ENCODE data around the gene EXOC3L2.

EXOC3L2 gene

DNA sequence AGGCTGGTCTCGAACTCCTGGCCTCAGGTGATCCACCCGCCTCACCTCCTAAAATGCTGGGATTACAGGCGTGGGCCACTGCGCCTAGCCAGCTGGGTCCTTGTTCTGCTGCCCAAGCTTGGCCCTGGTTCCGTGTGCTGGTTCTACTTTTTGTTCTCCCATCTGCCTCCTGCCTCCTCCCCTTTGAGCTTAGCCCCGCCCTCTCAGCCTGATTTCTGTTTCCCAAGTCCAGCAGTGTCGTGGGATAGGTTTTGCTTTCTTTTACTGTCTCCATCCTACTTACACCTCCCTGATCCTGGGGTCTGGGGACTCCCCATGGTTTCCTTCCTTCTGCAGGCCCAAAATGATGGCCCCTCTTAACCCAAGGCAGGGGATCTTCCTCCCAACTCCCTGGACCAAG lies 64.3 kb downstream of the EXOC3L2 start:
- no peak for DNase-seq (ENCODE audit: low read depth in 1 of 2, low spot score in 1 of 2)

DNA sequence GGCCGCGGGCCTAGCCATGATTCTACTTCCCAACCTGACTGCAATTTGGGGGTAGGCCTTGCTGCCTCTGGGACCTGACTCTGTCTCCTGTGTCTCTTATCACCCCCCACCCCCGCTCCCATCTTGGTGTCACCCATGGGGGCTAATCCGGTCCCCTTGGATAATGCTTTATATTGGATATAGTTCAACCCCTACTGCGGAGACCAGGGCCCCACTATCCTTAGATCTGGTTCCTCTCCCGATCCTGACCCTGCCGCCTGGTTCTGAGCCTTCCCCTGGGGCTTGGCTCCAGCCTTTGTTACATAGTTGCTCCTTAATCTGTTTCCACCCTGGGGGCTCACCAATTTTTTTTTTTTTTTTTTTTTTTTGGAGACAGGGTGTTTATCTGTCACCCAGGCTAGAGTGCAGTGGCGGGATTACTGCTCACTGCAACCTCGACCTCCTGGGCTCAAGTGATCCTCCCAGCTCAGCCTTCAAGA lies 65.3 kb downstream of the EXOC3L2 start:
- DNase-seq (ENCODE audit: low read depth in 1 of 2, low spot score in 1 of 2), result no peak

DNA sequence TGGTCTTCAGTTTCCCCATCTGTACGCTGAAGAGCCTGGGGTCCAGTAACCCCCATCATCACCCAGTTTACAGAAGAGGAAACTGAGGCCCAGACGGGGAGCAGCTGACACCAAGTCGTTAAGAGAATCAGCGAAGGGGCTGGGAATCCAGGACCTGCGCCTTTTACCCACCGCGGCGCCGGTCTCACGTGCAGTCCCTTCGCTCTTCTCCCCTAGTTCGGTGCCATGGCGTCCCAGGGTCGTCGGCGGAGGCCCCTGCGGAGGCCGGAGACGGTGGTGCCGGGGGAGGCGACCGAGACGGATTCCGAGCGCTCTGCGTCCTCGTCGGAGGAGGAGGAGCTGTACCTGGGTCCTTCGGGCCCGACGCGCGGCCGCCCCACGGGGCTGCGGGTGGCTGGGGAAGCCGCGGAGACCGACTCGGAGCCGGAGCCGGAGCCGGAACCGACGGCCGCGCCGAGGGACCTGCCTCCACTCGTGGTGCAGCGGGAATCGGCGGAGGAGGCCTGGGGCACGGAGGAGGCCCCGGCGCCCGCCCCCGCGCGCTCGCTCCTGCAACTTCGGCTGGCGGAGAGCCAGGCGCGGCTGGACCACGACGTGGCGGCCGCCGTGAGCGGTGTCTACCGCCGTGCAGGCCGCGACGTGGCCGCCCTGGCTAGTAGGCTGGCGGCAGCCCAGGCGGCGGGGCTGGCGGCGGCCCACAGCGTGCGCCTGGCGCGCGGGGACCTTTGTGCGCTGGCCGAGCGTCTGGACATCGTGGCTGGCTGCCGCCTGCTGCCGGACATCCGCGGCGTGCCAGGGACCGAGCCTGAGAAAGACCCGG lies 65.9 kb downstream of the EXOC3L2 start:
- peak in 1 of 2 donors; percentile 18 for DNase-seq (ENCODE audit: low read depth in 1 of 2, low spot score in 1 of 2)

DNA sequence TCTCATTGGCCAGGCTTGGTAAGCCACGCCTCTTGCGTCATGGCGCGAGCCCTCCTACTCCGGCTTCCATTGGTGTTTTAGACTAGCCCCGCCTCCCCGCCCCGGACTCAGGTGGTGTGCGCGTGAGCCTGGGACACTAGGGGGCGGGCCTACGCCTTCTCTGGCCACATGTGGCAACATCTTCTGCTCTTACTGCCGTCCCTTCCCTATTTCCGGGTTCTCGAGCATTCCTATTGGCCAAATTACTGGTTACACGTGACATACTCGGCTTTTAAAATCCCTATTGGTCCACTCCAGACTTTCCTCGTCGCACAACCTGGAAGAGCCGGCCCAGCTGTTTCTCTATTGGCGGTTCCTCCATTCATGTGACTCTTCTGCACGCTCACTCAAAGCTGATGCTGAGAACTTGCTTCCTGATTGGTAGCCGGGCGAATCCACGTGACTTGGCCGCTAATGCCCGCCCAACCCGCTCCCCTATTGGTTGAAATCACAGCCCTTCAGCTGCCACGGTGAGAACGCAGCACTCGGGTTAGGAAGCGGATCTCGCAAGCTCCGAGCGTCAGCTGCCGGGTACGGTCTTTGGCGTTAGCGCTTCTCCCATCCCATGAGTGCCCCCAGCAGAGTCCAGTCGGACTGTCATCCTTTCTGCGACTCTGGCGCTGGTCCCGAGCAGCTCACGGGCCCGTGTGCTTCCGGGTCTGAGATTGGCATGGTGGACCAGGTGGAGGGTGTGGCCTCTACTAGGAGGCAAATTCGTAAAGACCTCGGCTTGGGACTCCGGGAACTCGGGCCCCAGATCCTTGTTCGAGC lies 66.7 kb downstream of the EXOC3L2 start, which contains the start of gene BLOC1S3:
TSS of gene BLOC1S3 (plus strand) at position 523 of the 810 bp plus-strand sequence. CDS start 513 bp downstream, outside the sequence.
- peak; percentile 99 to 100 for DNase-seq (ENCODE audit: low read depth in 1 of 2, low spot score in 1 of 2)

DNA sequence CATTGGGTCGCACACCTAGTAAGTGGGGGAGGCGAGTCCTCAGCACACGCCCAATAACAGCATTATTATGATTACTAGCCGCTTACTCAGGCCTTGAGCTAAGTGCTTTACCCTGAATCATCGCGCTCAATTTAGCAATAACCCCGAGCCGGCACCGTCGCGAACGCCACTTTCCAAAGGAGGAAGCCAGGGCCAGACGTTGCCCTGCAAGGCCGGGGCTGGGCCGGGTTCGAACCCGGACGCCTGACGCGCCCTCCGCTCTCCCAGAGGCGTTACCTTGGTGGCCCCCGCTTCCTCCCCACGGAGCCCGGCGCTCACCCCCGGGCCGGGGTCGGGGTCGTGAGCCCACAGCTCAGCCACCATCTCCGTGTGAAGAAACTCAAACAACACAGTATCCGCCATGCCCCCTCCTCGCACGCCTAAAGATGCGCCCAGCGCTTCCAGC lies 67.4 kb downstream of the EXOC3L2 start, which contains the start of gene TRAPPC6A:
TSS of gene TRAPPC6A (minus strand) at position 421 of the 445 bp plus-strand sequence. CDS start at position 402, 19 bp downstream.
- no peak for DNase-seq (ENCODE audit: low read depth in 1 of 2, low spot score in 1 of 2)

DNA sequence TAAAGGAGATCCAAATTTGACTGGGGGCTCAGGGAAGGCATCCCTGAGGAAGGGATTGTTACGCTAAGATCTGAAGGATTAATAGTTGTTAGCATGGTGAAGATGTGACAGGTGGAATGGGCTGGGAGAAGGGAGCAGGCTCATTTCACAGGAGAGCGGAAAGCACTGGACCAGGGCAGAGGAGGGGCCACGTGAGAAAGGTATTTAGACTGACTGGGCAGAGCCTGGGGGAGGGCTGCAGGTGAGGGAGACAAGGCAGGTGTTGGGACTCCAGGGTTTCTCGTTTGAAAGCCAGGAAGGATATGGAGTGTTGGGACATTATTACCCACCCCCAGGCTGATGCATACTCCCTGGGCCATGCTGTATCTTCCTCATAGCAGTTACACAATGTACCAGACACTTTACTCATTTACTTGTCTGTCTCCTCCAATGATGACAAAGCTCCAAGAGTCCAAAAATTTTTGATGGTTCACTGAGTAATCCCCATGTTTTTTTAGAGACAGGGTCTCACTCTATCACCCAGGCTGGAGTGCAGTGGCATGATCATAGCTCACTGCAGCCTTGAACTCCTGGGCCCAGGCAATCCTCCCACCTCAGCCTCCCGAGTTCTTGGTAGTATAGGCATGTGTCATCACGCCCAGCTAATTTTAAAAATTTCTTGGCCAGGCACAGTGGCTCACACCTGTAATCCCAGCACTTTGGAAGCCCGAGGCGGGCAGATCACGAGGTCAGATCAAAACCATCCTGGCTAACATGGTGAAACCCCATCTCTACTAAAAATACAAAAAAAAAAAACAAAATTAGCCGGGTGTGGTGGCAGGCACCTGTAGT lies 69.5 kb downstream of the EXOC3L2 start:
- no peak for DNase-seq (ENCODE audit: low read depth in 1 of 2, low spot score in 1 of 2)

DNA sequence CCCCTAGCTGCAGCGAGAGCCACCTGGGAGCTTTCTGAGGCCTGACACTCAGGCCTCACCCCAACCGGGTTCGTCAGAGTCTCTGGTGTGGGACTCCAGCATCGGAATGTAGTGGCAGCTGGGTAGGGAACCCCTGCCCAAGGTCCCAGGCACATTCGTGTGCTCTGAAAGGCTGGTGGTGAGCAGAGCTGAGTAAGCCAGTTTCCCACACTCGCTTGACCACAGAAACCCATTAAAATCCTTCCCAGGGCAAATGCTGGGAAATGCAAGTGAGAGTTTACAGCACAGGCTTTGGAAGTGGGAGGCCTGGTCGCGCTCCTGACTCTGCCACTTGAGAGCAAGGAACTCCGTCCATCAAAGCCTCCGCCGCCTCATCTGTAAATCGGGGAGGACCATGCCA lies 71.4 kb downstream of the EXOC3L2 start:
- no peak for DNase-seq (ENCODE audit: low read depth in 1 of 2, low spot score in 1 of 2)

DNA sequence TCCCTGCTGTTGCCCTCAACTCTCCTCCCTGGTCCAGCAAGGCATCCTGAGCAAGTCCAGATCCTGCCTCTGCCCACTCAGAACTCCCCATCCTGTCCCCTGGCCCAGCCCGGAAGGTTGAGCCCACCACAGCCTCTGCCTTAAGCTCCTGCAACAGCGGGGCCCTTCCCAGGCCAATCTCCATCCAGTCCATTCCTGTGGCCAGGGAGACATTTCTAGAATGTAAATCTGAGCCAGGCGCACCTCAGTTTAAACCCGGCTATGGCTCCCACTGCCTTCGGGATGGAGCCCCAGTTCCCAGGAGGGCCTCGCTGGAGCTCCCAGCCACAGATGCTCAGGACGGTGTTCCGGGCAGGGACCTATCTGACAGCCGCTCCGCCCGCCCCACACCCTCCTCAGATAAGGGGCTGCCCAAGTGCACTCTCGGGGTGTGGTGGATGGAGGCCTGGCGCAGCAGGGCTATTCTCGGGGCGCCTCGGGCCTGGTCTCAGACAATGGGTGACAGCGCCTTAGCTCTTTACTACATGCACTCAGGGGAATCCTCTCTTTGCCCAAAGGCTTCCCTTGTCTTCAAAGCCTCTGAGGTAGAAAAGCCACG lies 72.5 kb downstream of the EXOC3L2 start:
- no peak for DNase-seq (ENCODE audit: low read depth in 1 of 2, low spot score in 1 of 2)

DNA sequence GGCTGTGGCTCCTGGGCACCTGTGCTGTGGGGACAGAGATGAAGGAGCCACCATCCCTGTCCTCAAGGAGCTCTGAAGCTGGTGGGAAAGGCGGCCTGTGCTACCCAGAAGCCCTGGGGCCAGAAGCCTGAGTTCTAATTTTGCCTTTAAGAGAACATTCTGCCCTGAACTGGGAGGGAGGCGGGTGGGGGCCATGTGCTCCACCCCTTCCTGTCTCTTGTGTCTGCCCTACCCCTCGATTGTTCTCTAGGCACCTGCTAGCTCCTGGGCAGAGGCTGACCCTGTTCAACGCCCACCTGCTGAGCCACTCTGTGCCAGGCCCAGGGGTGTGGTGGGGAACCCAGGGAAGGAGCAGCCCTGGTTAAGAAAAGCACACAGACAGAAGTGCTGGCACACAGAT lies 73.0 kb downstream of the EXOC3L2 start:
- DNase-seq (ENCODE audit: low read depth in 1 of 2, low spot score in 1 of 2), result no peak

DNA sequence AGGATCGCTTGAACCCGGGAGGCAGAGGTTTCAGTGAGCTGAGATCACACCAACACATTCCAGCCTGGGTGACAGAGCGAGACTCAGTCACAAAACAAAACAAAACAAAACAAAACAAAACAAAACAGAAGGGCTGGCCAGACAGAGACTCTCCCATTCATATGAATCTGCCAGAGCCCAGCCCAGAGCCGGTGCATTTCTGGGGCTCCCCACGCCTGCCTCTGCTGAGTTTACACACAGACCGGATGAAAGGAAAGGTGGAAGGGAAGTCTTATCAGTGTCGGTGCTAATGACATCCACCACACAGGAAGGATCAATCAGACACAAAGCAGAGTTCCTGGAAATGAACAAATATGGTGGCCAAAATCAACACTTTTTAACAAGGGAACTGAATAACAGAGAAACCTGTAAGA lies 74.0 kb downstream of the EXOC3L2 start:
- DNase-seq (ENCODE audit: low read depth in 1 of 2, low spot score in 1 of 2), result no peak

DNA sequence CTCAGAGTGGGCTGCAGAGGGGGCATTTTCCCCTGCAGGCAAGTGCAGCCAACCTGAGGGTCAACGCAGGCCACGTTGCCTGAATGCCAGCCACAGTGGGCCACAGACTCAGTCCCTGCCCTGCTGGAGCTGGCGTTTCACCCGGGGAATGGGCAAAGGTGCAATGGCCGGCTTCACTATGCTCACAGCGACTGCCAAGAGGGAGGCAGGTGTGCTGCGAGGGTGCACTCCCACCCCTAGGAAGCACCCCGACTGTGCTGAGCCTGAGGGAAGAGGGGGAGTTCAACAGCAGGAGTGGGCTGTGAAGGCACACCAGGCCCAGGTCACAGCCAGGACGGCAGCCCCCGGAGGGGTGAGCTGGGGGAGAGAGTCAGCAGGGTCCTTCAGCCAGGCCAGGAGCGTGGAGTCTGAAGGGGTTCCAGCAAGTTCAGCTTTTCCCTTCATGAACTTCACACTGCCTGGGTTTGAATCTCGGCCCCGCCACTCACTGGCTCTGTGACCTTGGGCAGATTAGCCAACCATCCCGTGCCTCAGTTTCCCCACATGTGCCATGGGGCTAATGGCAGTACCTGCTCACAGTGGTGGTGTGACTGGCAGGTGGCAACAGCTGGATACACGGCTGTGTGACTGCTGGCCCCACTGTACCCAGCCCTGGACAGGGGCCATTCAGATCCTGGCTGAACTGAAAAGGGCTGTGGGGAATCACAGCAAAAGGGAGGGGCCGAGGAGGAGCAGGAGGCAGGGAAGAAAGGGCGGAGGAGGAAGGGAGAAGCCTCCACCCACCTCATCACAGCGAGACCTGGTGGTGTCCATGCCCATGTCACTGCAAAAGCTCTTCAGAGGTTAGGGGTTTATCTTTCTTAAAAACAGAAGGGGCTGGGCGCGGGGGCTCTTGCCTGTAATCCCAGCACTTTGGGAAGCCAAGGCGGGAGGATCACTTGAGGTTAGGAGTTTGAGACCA lies 74.8 kb downstream of the EXOC3L2 start:
- no peak for DNase-seq (ENCODE audit: low read depth in 1 of 2, low spot score in 1 of 2)

DNA sequence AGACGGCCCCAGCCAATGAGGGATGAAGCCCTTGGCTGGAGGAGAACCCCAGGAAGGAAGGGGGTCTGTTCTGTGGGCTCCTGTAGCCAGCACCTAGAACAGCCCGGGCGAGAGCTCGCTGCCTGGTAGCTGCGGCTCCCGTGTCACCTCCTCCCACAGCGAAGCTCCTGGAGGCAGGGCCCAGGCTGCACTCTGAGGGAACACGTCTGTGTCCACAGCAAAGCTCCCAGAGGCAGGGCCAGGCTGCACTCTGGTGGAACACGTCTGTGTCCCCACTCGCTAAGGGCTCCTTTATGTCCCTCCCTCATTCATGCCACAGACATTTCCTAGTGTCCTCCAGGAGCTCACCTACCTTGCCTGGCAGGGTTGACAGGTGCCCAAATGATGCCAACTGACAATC lies 75.6 kb downstream of the EXOC3L2 start:
- DNase-seq (ENCODE audit: low read depth in 1 of 2, low spot score in 1 of 2), result no peak

DNA sequence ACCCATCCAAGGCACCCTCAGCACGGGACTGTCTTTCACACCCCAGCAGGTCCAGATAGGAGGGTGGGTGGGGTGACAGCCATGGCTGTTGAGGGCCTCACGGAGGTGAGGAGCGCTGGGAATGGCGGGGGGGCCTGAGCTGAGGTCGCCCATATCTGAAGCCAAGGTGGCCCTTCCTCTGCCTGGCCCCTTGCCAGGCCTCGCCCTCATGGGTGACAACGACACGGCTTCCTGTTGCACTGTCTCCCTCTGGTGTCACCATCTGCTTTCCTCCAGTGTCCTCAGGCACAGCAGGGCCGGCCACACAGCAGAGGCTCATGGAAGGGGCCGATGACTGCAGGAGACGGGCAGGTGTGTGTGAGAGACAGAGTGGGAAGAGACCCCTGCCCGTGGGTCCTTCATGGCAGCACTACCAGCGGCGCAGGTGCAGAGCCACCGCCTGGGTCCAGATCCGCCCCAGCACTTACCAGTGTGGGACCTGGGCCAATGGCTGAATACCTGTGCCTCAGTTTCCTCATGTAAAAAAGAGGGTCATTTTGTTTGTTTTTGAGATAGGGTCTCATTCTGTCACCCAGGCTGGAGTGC lies 76.3 kb downstream of the EXOC3L2 start:
- no peak for DNase-seq (ENCODE audit: low read depth in 1 of 2, low spot score in 1 of 2)

DNA sequence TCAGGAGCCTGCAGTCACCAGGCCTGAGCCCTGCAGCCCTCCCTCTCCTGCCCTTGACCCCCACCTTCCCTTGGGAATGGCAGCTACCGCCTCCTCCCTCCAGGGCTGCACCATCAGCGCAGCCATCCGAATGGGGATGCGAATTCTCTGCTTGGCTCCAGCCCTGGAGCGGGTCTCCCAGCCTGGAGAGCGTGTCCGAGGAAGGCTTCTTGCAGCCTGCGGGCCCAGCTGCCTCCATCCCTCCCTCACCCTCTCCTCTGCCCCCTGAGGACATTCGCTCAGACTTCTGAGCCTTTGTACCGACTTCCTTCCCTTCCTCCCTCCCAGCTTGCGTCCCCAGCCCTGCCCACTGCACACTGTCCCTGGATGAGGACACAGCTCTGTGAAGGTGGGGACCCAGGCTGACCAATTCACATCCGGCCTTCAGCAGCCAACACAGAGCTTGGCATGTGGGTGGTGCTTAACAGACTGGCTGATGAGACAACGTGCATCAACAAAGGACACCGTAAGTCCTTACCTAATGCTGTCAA lies 78.4 kb downstream of the EXOC3L2 start:
- no peak for DNase-seq (ENCODE audit: low read depth in 1 of 2, low spot score in 1 of 2)

DNA sequence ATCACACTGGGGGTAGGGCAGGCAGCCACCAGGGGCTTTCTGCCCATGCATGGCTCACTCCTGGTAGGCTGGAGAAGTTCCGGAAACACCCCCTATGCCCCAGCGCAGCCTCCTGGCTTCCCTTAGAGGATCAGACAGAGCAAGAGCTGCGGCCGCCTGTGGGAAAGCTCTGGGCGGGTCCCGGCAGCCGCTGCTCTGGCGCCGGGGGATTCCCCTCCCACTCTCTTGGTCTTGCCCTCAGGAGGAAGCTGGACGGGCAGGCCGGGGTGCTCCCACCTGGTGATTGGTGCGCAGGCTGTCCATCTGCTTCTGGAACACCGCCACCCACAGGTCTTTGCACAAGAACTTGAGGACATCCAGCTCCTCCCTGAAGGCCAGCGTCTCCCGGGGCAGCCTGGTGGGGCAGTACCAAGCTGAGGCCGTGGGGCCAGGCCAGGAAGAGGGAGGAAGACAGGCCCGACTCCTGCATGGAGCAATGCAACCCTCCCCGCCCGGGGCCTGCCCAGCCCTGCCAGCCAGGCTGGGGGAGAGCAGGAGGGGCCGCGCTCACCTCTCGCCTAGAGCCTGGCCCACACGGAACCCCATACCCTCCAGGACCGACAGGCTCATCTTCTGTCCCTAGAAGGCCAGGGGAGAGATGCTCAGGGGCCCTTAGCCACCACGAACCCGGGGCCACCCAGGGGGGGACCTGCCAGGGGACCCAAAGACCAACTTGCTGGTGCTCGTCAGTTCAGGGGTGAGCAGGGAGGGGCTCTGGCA lies 80.5 kb downstream of the EXOC3L2 start:
- DNase-seq (ENCODE audit: low read depth in 1 of 2, low spot score in 1 of 2), result peak; percentile 25 to 42

DNA sequence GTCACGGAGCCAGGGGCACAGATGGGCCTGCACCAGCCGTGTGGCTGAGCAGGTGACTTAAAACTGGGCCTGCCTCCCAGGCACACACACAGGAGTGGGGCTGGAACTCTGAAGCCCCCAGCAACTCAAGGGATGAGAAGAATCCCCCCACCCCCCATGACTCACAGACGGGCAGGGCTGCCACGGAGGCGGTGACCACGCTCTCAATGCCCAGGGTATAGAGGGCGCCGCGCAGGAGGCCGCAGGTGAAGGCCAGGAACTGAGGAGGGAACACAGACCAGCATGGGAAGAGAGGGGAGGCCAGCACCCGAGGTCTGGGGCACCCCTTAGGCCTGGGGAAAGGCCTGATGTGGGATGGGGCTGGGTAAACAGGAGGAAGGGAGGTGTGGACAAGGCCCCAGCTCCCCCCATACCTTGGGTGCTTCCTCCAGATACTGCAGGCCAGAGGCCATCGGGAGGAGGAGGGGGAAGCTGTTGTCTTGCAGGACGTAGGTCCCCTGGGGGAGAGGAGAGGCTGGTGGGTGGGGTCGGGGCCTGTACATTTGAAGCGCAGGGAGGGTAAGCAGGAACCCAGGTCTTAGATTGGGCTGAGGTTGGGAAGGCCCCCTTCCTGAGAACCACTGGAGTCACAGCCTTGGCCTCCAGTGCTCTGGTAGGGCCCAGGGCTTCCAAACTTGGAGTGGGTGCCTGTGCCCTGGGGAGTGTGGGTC lies 81.3 kb downstream of the EXOC3L2 start:
- DNase-seq (ENCODE audit: low read depth in 1 of 2, low spot score in 1 of 2), result no peak

DNA sequence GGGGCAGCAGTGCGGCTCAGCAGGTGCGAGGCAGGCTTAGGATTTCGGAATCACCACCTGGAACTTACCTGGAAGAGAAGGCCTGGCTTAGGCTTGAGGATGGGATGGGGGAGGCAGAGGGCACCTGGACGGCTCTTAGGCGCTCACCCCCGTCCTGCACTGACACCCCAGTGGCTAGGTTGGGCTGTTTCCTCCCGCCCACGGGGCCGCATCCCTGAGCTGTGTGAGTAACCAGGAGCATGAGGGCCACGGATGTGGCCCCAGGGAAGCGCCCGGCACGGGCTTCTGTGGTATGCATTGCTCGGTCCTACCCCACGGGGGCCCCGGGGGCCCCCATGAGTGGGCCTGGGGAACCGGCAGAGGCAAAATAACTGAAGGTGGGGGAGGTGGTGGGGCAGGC lies 82.1 kb downstream of the EXOC3L2 start:
- no peak for DNase-seq (ENCODE audit: low read depth in 1 of 2, low spot score in 1 of 2)

Measured in activated CD4-positive, alpha-beta T cell treated with anti-CD3 and anti-CD28 coated beads, Interleukin-2, amount 50 U/mL, for 24 hours (primary cell).